GM18951 (cell line): Measurements from ENCODE around the gene SYT1.

Experiments
- POLR2A ChIP-seq: IDR thresholded peaks from 4 replicates; pipeline ENCODE4 v1.6.1; 2011; ENCODE audit warnings: mild to moderate bottlenecking; ENCODE audit not compliant: insufficient read length, insufficient read depth; ENCODE audit errors: extremely low read depth
- in situ Hi-C: fragments of 300-500 bp; cut with MboI; formaldehyde crosslinking; loops from one replicate; pipeline ENCODE4 v1.12.0; 2022; ENCODE audit warnings: low sequenced_read_pairs, mixed read lengths, inconsistent platforms; ENCODE audit not compliant: unreplicated experiment

Gene SYT1

GRCh38 chr12:78928200-78929074 lies 63.9 kb downstream of the SYT1 start:
- in situ Hi-C loops = no loop called here
- TF ChIP-seq POLR2A = no peak

- no peak for TF ChIP-seq POLR2A
- in situ Hi-C loops = no loop called here
Measured at GRCh38 chr12:78929075-78929418, 64.5 kb downstream of the SYT1 start.

GRCh38 chr12:78931466-78931990 lies 67.0 kb downstream of the SYT1 start:
- in situ Hi-C loops = no loop called here
- no peak for TF ChIP-seq POLR2A

GRCh38 chr12:78933014-78933413 lies 68.4 kb downstream of the SYT1 start:
- no peak for TF ChIP-seq POLR2A
- in situ Hi-C loops = no loop called here

- in situ Hi-C loops = no loop called here
- TF ChIP-seq POLR2A = no peak
Measured at GRCh38 chr12:78938341-78939084, 73.9 kb downstream of the SYT1 start.

DNA sequence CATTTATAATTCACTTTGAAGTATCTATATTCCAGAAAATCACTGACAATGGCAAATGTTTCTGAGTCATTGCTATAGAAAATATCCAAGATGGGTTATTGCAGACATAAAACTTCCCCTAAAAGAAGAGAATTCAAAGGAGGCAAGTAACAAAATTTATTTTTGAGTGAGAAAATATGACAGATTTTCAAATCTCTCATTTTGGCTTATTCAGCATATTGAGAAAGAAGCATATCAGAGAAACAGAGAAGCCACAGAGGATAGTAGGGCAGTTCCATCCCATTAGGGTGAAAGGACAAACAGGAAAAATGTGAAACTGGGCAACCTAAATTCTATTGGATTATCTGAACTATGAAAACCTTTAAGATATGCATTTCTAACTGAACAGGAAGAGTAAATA lies 85.0 kb downstream of the SYT1 start:
- in situ Hi-C loops = no loop called here
- TF ChIP-seq POLR2A = no peak

- in situ Hi-C loops = no loop called here
Measured at GRCh38 chr12:78951803-78952551, 87.4 kb downstream of the SYT1 start.

DNA sequence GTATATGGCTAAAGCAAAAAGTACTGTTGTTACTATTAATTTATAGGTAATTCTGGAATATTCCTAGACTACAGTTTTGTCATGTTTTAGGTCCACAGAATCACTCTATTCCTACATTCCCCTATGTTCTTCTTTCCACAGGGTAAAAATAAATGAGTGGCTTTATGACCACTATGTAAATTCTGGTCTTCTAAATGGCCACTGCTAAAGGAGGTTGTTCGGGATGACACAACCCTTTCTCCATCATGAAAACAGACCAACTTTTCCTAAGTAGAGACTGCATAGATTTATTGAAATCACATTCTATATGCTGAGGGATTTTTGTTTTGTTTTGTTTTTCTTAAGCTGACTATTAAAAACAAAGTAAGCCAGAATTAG lies 88.0 kb downstream of the SYT1 start:
- in situ Hi-C loops = no loop called here
- TF ChIP-seq POLR2A = no peak

More at GRCh38 chr12:78951803-78952551, 87.4 kb downstream of the SYT1 start:
- TF ChIP-seq POLR2A = no peak

GRCh38 chr12:78958941-78959340 lies 94.4 kb downstream of the SYT1 start:
- in situ Hi-C loops = no loop called here
- TF ChIP-seq POLR2A = no peak

- in situ Hi-C loops = no loop called here
- TF ChIP-seq POLR2A = no peak
Measured at GRCh38 chr12:78959556-78959955, 95.0 kb downstream of the SYT1 start.

DNA sequence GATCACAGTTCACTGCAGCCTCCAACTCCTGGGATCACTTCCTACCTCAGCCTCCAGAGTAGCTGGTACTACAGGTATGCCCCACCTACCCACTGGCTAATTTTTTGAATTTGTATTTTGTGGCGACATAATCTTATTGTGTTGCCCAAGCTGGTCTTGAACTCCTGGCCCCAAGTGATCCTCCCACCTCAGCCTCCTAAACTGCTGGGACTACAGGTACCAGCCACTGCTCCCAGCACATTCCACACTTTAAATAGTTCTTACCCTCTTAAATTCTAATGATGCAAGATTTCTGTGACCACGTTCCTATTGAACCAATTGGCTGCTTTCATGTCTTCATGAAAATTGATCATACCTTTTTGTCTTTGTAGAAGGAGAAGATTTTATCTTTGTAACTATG lies 96.6 kb downstream of the SYT1 start:
- no peak for TF ChIP-seq POLR2A
- in situ Hi-C loops = no loop called here

DNA sequence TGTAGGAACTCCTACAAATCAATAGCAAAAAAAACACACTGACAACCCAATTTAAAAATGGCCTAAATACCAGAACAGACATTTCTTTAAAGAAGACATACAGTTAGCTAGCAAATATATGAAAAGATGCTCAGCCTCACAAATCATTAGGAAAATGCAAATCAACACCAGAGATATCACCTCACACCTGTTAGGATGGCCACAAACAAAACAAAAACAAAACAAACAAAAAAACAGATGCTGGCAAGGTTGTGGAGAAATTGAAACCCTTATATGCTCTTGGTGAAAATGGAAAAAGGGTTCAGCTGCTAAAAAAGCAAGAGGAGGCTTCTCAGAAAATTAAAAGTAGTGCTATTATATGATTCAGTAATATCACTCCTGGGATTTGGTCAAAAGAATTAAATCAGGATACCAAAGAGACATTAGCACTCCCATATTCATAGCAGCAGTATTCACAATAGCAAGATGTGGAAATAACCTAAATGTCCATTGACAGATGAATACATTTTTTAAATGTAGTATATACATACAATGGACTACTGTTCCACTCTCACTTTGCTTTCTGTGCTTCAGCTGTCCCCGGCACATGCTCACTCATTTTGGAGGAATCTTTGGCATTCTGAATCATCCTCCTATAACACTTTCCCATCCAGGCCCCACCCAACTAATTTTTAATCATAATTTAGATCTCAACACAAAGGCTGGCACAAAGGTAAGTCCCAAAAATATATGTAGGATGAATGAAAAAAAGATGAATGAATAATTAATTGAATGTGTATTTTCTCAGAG lies 99.1 kb downstream of the SYT1 start:
- in situ Hi-C loops = no loop called here

More for the DNA sequence above, 99.1 kb downstream of the SYT1 start:
- no peak for TF ChIP-seq POLR2A
